ENCODE data around the gene CDC73. TPM values are rescaled to one million over a fixed set of nuclear protein-coding genes. Genes with fewer than 3 reads are reported as not detected.

Gene CDC73
- total RNA-seq, 2 experiments from 2014 or later = 65.4 to 66.5 TPM

DNA sequence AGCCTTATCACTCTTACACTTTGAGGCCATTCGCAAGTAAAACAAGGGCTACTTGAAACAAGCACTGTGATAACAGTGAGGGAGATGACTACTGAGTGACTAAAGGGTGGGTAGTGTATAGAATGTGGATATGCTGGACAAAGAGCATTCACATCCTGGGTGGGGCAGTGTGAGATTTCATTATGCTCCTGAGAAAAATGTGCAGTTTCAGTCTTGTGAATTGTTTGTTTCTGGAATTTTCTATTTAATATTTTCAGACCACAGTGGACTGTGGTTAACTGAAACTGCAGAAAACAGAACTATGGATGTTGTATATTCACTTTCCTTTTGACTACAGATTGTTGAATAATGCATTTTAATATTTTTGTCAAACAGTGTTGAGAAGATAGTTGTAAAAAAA lies 89.7 kb downstream of the CDC73 start:
- Histone ChIP-seq H3K4me3 (ENCODE audit: low read length) (no peak overlapping the region), H3K4me1 (ENCODE audit: insufficient read depth, low read length) (no peaks in the 10 kb centered on the region), H3K36me3 (ENCODE audit: insufficient read depth, low read length) (peaks cover 33% of the 10 kb centered on the region), H3K27me3 (ENCODE audit: control insufficient read depth in 1 of 2, insufficient read depth in 2 of 2, low read length in 2 of 2) (no peaks in the 10 kb centered on the region), H3K27ac (ENCODE audit: low read depth in 1 of 2, low read length in 2 of 2) (no peak overlapping the region), H3K9me3 (ENCODE audit: control insufficient read depth in 1 of 2, insufficient read depth in 1 of 2, low read length in 2 of 2) (peaks cover 4 to 7% of the 10 kb centered on the region in 2 experiments)
- ChIA-PET POLR2A (no interaction called here), CTCF (no interaction called here)
- intact Hi-C loops (cut with DNase I, micrococcal nuclease) = no loop called here
- Mint-ChIP-seq H3K36me3 (ENCODE audit: low read depth) (peaks cover 94% of the 10 kb centered on the region), H3K4me1 (ENCODE audit: low read depth) (peaks cover 38% of the 10 kb centered on the region), H3K4me3 (no peak overlapping the region), H3K9me3 (peaks cover 7% of the 10 kb centered on the region), H3K27ac (no peak overlapping the region), H3K27me3 (no peaks in the 10 kb centered on the region)
- DNase-seq (peak in 1 of 14 experiments; percentile 5), ATAC-seq (ENCODE audit: poor library complexity) (no peak)
- TF ChIP-seq CTCF (IDR thresholded peaks at IDR 0.05) = no peak

DNA sequence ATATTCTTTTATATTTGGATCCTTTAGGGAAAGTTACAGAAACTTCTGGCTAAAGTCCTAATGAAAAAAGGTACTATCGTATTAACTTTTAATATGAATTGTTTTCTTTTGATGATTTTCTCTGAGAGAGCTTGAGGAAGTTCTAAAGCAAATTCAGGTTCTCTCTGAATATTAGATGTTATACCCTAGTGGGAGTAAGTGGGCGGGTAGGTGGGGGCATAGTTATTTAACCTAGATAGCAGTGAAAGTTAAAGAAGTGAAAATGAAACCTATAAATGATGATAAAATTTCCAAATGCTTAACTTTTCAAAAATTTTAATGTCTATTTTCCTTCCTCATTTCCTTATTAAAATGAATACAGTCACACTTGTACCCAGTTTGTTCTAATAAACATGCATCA lies 90.8 kb downstream of the CDC73 start:
- ATAC-seq (ENCODE audit: poor library complexity) (no peak), DNase-seq (no peak)
- no peak for TF ChIP-seq CTCF (IDR thresholded peaks at IDR 0.05)
- Histone ChIP-seq H3K36me3 (ENCODE audit: insufficient read depth, low read length) (peaks cover 36% of the 10 kb centered on the region), H3K9me3 (ENCODE audit: control insufficient read depth in 1 of 2, insufficient read depth in 1 of 2, low read length in 2 of 2) (peaks cover under 1 to 4% of the 10 kb centered on the region in 2 experiments), H3K27ac (ENCODE audit: low read depth in 1 of 2, low read length in 2 of 2) (no peak overlapping the region), H3K4me1 (ENCODE audit: insufficient read depth, low read length) (no peaks in the 10 kb centered on the region), H3K27me3 (ENCODE audit: control insufficient read depth in 1 of 2, insufficient read depth in 2 of 2, low read length in 2 of 2) (no peaks in the 10 kb centered on the region), H3K4me3 (ENCODE audit: low read length) (no peak overlapping the region)
- ChIA-PET POLR2A (no interaction called here), CTCF (no interaction called here)
- intact Hi-C loops (cut with DNase I, micrococcal nuclease) = no loop called here
- no peak overlapping the region for H3K27ac Mint-ChIP-seq
- H3K27me3 Mint-ChIP-seq = no peaks in the 10 kb centered on the region
- H3K9me3 Mint-ChIP-seq = peaks cover 5% of the 10 kb centered on the region
- no peak overlapping the region for H3K4me3 Mint-ChIP-seq
- peaks cover 94% of the 10 kb centered on the region for H3K36me3 Mint-ChIP-seq (ENCODE audit: low read depth)
- peaks cover 34% of the 10 kb centered on the region for H3K4me1 Mint-ChIP-seq (ENCODE audit: low read depth)

DNA sequence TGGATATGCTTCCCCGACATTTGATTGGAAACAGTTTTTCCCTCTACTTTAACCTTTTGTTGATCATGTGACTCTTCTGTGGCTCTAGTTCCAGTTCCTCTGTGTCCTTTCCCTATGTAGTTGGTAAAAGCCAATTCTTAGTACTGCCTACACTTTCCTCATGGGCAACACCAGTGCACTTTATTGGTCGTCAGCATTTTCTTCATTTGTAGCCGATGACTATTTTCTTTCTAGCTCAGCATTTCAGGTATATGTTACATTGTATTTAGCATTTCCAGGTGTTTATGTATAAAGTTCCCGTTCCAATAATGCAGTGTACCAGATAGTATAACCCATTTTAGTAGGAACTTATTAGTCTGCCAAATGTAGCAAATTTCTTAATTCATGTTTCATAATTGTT lies 92.2 kb downstream of the CDC73 start:
- H3K27ac ChIP-seq (ENCODE audit: low read depth in 1 of 2, low read length in 2 of 2) = no peak overlapping the region
- no peak overlapping the region for H3K4me3 ChIP-seq (ENCODE audit: low read length)
- ChIA-PET CTCF (no interaction called here), POLR2A (interaction anchor here (0.6 kb wide), 1 partner anchor 145 kb away, joined by 3 read pairs; no protein-coding TSS in a partner anchor)
- H3K9me3 ChIP-seq (ENCODE audit: control insufficient read depth in 1 of 2, insufficient read depth in 1 of 2, low read length in 2 of 2) = peaks cover 0 to 4% of the 10 kb centered on the region in 2 experiments
- Mint-ChIP-seq H3K4me3 (no peak overlapping the region), H3K27me3 (no peaks in the 10 kb centered on the region), H3K36me3 (ENCODE audit: low read depth) (peaks cover 94% of the 10 kb centered on the region), H3K27ac (no peak overlapping the region), H3K9me3 (no peaks in the 10 kb centered on the region), H3K4me1 (ENCODE audit: low read depth) (peaks cover 24% of the 10 kb centered on the region)
- no peaks in the 10 kb centered on the region for H3K4me1 ChIP-seq (ENCODE audit: insufficient read depth, low read length)
- peaks cover 38% of the 10 kb centered on the region for H3K36me3 ChIP-seq (ENCODE audit: insufficient read depth, low read length)
- DNase-seq = no peak
- no peak for TF ChIP-seq CTCF (IDR thresholded peaks at IDR 0.05)
- intact Hi-C loops (cut with DNase I, micrococcal nuclease) = no loop called here
- H3K27me3 ChIP-seq (ENCODE audit: control insufficient read depth in 1 of 2, insufficient read depth in 2 of 2, low read length in 2 of 2) = no peaks in the 10 kb centered on the region
- ATAC-seq (ENCODE audit: poor library complexity) = no peak
